ENCODE data around the gene RIPK1. TPM values are rescaled to one million over a fixed set of nuclear protein-coding genes. Genes with fewer than 3 reads are reported as not detected.

Gene RIPK1
- total and polyA plus RNA-seq, 9 of the 15 experiments (the other 6 are each of a cell fraction or from before 2014, with no cell fraction given) = 3.8 to 24.9 (median 17.7) TPM

- peak; percentile 43; the same call in 1 of the 2 replicates for TF ChIP-seq ZNF197 (CRISPR knock-in tag; IDR thresholded peaks at IDR 0.05; ENCODE audit: low read depth)
- no peak for TF ChIP-seq ZNF165 (CRISPR knock-in tag; IDR thresholded peaks at IDR 0.05; ENCODE audit: borderline replicate concordance)
- peak; percentile 54; the same call in 1 of the 2 replicates for TF ChIP-seq PKNOX1 (IDR thresholded peaks at IDR 0.05)
- TF ChIP-seq STAG1 (CRISPR knock-in tag; IDR thresholded peaks at IDR 0.05; ENCODE audit: borderline replicate concordance) = no peak
- peak; percentile 78 for TF ChIP-seq SOX6 (IDR thresholded peaks at IDR 0.05)
- no peak for TF ChIP-seq ZNF121 (CRISPR knock-in tag; conservative IDR thresholded peaks at IDR 0.05)
- 0 out of 2 replicates have a peak, but pooled peaks have one; percentile 32 for TF ChIP-seq HINFP (tag; conservative IDR thresholded peaks at IDR 0.05; ENCODE audit: low read depth)
- peak; percentile 88 for TF ChIP-seq CTBP1 (IDR thresholded peaks at IDR 0.05; ENCODE audit: borderline replicate concordance)
- TF ChIP-seq ZBED1 (IDR thresholded peaks at IDR 0.05) = 0 out of 2 replicates have a peak, but pooled peaks have one; percentile 21
- peak; percentile 64 for TF ChIP-seq GABPA (tag; conservative IDR thresholded peaks at IDR 0.05; ENCODE audit: low read depth)
- no peak for TF ChIP-seq NKRF (IDR thresholded peaks at IDR 0.05; ENCODE audit: borderline replicate concordance)
- no peak for TF ChIP-seq ARID3B (CRISPR knock-in tag; IDR thresholded peaks at IDR 0.05; ENCODE audit: borderline replicate concordance)
- no peak; the same call in 1 of the 2 replicates for TF ChIP-seq ZNF431 (CRISPR knock-in tag; IDR thresholded peaks at IDR 0.05)
- TF ChIP-seq ZNF740 (CRISPR knock-in tag; IDR thresholded peaks at IDR 0.05) = no peak
- TF ChIP-seq ZNF740 (tag; IDR thresholded peaks at IDR 0.05) = 0 out of 4 replicates have a peak, but pooled peaks of 1 of the 2 experiments have one; percentile 36
- peak; percentile 10; the same call in 1 of the 2 replicates for TF ChIP-seq CEBPG (CRISPR knock-in tag; IDR thresholded peaks at IDR 0.05)
- no peak for TF ChIP-seq CEBPG (tag; conservative IDR thresholded peaks at IDR 0.05 in 1 of 2, IDR thresholded peaks at IDR 0.05 in 1 of 2)
- 0 out of 2 replicates have a peak, but pooled peaks have one; percentile 2 for TF ChIP-seq SMAD3 (CRISPR knock-in tag; conservative IDR thresholded peaks at IDR 0.05)
- TF ChIP-seq FOXK2 (conservative IDR thresholded peaks at IDR 0.05 in 1 of 2, IDR thresholded peaks at IDR 0.05 in 1 of 2; ENCODE audit: low read depth in 2 of 2) = peak; percentile 75 to 81
Observed at GRCh38 chr6:3026791-3027626, 41.3 kb upstream of the RIPK1 start (continued).
